GM12872 (cell line): Measurements from ENCODE around the gene PDE4D.

Source experiments
- TF ChIP-seq, protein P1 (sequence below): IDR thresholded peaks from 3 replicates; pipeline ENCODE4 v1.5.1; 2011; ENCODE audit warnings: low read depth, mild to moderate bottlenecking, low read length, moderate library complexity; ENCODE audit not compliant: insufficient read depth

Gene PDE4D

DNA sequence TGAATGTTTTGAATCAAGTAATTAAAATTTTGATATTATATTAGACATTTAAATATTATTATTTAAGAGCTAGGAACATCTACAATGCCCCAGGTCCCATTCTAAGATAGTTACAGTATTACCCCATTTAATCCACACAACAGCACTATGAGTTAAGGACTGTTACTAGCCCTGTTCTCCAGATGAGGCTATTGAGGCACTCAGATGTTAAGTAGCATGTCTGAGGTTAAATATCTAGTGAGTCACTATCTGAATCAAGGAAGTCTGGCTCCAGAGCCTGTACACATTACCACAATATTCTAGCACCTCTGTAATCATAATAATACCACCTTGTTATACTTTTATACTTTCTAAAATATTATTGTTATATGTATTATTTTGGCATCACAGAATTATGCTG, 304.6 kb downstream of the PDE4D start:
- TF ChIP-seq, protein P1, sequence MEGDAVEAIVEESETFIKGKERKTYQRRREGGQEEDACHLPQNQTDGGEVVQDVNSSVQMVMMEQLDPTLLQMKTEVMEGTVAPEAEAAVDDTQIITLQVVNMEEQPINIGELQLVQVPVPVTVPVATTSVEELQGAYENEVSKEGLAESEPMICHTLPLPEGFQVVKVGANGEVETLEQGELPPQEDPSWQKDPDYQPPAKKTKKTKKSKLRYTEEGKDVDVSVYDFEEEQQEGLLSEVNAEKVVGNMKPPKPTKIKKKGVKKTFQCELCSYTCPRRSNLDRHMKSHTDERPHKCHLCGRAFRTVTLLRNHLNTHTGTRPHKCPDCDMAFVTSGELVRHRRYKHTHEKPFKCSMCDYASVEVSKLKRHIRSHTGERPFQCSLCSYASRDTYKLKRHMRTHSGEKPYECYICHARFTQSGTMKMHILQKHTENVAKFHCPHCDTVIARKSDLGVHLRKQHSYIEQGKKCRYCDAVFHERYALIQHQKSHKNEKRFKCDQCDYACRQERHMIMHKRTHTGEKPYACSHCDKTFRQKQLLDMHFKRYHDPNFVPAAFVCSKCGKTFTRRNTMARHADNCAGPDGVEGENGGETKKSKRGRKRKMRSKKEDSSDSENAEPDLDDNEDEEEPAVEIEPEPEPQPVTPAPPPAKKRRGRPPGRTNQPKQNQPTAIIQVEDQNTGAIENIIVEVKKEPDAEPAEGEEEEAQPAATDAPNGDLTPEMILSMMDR, result no peak

DNA sequence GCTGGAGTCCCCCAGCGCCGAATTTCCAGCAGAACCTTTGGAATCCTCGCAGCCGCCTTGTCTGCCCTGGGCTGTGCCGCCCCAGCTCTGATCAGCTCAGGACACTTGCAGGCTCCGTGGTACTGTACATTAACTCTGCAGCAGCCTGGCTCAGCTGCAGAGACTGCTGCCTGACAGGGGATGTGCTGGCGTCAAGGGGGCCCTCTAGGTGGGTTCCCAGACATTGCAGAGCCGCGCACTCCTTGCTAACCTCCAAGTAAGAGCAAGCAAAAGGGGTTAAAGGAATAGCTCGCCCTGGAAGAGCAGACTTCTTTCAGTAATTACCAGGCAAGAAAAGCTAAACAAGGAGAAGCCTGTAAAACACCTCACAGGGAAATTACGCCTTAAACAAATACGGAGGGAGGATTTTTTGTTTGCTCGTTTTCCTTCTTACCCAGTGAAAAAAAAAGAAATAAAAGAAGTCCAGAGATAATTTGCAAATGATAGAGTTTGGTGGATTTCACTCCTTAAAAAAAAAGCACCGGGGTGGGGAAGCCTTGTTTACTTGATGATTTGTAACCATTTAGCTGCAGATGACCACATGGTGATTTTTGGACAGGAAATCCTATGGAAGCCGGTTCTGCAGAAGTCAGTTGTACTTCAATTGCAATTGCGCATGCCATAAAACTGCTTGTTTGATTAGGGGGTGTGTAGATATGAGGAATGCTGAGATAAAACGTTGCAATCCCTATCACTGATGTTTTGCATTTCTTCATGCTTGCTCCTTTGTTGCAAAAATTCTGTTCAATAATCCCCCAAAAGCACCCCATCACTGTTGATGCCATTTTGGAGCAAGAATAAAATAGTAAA, 305.8 kb downstream of the PDE4D start:
- TF ChIP-seq, protein P1, result no peak

DNA sequence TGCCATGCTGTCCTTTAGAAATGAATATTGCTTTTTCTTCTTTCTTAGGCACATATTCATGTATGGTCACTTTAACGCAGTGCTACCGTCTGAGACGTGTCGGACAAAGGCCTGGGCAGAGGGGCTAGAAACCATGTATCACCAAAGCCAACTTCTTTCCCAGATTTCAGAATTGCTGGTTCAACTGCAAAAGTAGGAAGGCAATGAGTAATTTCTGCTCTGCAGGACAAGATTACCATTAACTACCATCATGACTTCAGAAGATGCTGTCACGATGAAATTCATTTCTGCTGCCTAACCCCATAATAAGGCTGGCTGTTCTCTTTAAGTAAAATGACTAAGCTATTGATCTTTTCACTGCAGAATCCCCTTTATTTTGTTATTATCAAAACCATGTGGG, 306.7 kb downstream of the PDE4D start:
- TF ChIP-seq, protein P1, result no peak

DNA sequence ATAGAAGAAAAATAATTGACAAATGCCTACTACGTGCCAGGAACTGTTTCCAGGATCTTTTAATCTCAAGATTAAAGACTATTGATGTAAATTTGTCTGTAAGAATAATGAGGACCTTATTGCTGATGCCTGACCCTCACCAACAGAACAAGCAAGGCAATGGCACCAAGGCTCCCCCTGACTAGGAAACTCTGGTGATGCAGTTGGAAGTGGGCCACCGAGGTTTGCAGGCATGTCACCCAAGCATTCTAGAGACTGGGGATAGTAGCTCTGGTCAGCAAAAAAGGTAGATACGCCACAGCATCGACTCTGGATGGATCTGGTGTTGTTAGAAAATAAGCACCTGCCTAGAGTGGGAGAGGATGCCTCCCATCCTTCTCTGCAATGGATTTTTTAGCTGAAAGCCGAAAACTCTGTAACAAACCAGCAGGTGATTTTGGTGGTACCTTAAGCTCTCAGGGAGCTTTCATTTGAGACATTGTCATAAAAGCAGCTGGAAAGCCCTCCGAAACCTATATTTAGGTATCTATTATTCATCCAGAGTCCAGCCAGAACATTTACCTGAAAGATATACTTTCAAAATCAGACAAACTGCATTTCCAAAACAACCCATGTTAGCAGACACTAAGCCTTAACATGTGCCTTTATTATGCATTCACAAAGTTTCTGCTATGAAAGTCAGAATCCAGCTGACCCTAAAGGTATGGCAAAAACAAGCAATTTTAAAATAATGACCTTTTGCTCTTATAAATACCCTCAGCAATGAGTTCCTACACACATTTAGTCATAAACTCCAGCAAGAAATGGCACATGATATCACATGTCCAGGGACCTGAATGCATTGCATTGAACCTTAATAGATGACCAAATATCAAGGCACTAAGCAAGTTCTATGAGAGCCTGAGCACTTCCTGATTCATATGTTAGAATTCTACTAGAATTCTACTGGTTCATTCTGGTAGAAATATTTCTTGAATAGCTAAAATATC, 308.4 kb downstream of the PDE4D start:
- TF ChIP-seq, protein P1, result no peak

DNA sequence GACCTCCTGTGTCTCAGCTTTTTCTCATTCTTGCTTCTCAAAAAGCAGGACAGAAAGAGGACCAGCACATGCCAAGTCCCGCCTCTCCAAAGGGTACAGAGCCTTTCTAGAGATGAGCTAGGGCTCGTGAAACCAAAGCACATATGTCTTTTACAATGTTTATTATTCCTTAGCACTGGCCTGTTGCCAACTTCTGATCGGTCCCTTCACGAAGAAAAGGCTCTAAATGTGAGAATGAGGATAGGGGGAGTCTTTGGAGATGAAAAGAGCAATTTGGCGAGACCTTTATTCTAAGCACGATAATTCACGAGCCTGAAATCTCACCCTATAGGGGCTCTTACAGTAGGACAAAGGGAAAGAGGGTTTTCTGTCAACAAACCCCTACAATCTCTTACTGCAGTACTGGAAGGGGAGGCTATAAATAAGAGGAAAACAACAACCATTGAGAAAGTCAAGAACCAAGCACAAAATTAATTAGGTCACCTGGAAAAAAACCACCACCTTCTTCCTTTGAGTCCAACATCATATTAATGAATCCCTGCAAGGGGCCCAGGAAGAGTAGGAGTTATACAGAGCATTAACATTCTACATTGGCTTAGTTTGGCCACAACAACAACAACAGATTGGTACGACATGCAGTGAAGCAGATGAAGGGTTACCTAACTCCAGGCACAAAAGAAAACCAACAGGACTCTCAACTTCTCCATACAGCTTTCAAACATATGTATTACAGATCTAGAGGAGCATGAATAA, 309.5 kb downstream of the PDE4D start:
- TF ChIP-seq, protein P1, result no peak

DNA sequence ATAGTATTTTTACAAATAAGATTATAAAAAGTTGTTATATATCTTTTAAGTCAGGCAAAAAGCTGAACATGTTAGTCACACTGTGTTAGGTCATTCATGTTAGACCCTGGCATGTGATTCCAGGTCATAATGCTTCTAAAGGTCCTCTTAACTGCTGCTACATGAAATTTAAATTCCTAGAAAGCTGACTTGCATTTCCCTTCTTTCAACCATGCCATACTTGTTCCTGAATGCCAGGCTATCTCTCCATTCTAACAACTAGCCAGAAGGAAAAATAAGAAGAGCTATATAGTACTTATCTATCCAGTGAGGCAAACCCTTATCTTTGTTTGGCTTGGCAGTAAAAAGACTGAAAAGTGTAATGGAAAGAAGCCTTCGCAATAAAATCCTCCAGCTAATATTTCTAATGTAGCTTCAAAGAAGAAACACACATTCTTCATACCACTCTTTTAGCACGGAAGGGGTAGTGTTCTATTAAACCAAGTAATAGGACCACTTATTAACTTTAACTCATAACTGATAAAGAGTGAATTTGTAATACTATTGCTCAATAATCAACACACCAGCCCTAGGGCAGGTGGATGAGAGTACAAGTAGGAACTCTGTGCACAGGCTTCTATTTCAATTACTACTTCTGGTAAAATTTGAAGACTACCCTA, 310.2 kb downstream of the PDE4D start:
- TF ChIP-seq, protein P1, result no peak
